K562 (cell line): ENCODE measurements around the gene DHX36.

ENCODE experiments used
- HIVEP1 ChIP-seq: fragments of 250-450 bp; sonication (Bioruptor Pico); IDR thresholded peaks from 2 replicates; pipeline ENCODE4 v1.4.0; 2020; ENCODE audit warnings: mild to moderate bottlenecking
- TCF3 ChIP-seq: sonication (generic); formaldehyde crosslinking; IDR thresholded peaks from 2 replicates; pipeline ENCODE4 v1.4.0; 2020; ENCODE audit warnings: mild to moderate bottlenecking, missing genetic modification reagents
- TF ChIP-seq, protein P1 (sequence below): sonication (generic); formaldehyde crosslinking; IDR thresholded peaks from 2 replicates; pipeline ENCODE4 v1.8.1; 2022; ENCODE audit warnings: missing genetic modification reagents
- TF ChIP-seq, protein P2 (sequence below), 3 experiments: IDR thresholded peaks in 2 of 3; conservative IDR thresholded peaks in 1 of 3; 2 replicates each; pipeline ENCODE4 v1.5.1; 2011 to 2012; ENCODE audit warnings: low read length in 3 of 3, mild to moderate bottlenecking in 3 of 3, control low read depth in 2 of 3, improper control_type of control experiment in 1 of 3, inconsistent platforms in 1 of 3, low read depth in 1 of 3, mixed read lengths in 1 of 3, moderate library complexity in 1 of 3; ENCODE audit not compliant: insufficient read depth in 2 of 3

DNA sequence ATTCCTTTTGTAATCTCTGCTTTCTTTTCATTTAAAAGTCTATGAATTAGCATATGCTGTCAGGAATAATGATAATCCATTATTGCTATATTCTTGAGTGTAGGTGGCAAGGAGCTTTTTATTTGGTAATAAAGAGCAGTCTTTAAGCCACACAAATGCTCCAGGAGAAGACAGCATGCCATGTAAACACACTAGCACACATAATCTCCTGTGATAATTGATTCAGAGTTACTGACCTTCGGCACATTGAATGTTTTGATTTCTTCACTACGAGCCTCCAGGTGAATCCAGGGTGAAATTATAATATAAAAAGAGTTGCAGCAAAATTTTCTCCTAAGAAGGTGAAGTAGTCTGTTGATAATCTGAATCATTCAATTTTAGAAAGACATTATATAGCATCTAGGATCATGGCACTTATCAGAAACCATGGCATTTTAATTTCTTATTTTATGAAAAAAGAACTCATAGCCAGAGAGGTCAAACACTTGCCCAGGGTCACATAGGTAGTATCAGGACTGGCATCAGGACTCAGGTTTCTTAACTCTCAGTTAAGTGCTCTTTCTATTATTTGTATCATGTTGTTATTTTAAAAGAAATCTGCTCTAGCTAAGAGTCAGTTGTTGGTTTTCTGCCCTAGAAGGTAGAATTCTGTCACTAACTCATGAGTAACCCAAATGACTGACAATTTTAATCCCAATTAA is 21.3 kb upstream of the DHX36 start:
- TF ChIP-seq, protein P1, sequence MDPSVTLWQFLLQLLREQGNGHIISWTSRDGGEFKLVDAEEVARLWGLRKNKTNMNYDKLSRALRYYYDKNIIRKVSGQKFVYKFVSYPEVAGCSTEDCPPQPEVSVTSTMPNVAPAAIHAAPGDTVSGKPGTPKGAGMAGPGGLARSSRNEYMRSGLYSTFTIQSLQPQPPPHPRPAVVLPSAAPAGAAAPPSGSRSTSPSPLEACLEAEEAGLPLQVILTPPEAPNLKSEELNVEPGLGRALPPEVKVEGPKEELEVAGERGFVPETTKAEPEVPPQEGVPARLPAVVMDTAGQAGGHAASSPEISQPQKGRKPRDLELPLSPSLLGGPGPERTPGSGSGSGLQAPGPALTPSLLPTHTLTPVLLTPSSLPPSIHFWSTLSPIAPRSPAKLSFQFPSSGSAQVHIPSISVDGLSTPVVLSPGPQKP (CRISPR knock-in tag) = no peak
- no peak for TF ChIP-seq HIVEP1 (CRISPR knock-in tag)
- no peak for TF ChIP-seq TCF3 (CRISPR knock-in tag)
- TF ChIP-seq, protein P2, sequence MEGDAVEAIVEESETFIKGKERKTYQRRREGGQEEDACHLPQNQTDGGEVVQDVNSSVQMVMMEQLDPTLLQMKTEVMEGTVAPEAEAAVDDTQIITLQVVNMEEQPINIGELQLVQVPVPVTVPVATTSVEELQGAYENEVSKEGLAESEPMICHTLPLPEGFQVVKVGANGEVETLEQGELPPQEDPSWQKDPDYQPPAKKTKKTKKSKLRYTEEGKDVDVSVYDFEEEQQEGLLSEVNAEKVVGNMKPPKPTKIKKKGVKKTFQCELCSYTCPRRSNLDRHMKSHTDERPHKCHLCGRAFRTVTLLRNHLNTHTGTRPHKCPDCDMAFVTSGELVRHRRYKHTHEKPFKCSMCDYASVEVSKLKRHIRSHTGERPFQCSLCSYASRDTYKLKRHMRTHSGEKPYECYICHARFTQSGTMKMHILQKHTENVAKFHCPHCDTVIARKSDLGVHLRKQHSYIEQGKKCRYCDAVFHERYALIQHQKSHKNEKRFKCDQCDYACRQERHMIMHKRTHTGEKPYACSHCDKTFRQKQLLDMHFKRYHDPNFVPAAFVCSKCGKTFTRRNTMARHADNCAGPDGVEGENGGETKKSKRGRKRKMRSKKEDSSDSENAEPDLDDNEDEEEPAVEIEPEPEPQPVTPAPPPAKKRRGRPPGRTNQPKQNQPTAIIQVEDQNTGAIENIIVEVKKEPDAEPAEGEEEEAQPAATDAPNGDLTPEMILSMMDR (IDR thresholded peaks at IDR 0.05 in 2 of 3, conservative IDR thresholded peaks at IDR 0.05 in 1 of 3; ENCODE audit: insufficient read depth in 2 of 3, low read depth in 1 of 3, low read length in 3 of 3) = no peak
